Islet precursor cell (in vitro differentiated cells): ENCODE data around the gene DCTD.
"Not testable (repeated sequence)": the region's sequence is repeated elsewhere in the genome, so short reads cannot be mapped to it uniquely, and the experiment has no call there.

Experiments used
- DNase-seq: peaks from one replicate; pipeline ENCODE4 v3.0.0-alpha.2; 2018

The DCTD gene

GRCh38 chr4:182920676-182921075 is 3.5 kb upstream of the DCTD start:
- DNase-seq, result no peak

- peak; percentile 17 for DNase-seq
Observed at GRCh38 chr4:182918791-182919302, 1.7 kb upstream of the DCTD start.

- DNase-seq, result no peak
Observed at GRCh38 chr4:182918044-182918607, 940 bp upstream of the DCTD start.

- DNase-seq, result peak; percentile 77
Observed at GRCh38 chr4:182916483-182917181, 554 bp downstream of the DCTD start.

GRCh38 chr4:182914357-182914756 is 2.8 kb downstream of the DCTD start:
- peak; percentile 54 for DNase-seq

GRCh38 chr4:182913621-182914020 is 3.6 kb downstream of the DCTD start:
- peak; percentile 80 for DNase-seq

- no peak for DNase-seq
Observed at GRCh38 chr4:182913036-182913435, 4.2 kb downstream of the DCTD start.

- DNase-seq, result no peak
Observed at GRCh38 chr4:182908124-182908523, 9.1 kb downstream of the DCTD start.

GRCh38 chr4:182907396-182907795 is 9.8 kb downstream of the DCTD start:
- no peak for DNase-seq

- peak; percentile 8 for DNase-seq
Observed at GRCh38 chr4:182906786-182907185, 10.4 kb downstream of the DCTD start.

GRCh38 chr4:182905038-182905437 is 12.1 kb downstream of the DCTD start:
- DNase-seq, result no peak

GRCh38 chr4:182904211-182904761 is 12.9 kb downstream of the DCTD start:
- peak; percentile 96 for DNase-seq

- no peak for DNase-seq
Observed at GRCh38 chr4:182903013-182903412, 14.2 kb downstream of the DCTD start.

GRCh38 chr4:182901337-182901736 is 15.8 kb downstream of the DCTD start:
- DNase-seq, result no peak

GRCh38 chr4:182900021-182900420 is 17.2 kb downstream of the DCTD start:
- not testable (repeated sequence) for DNase-seq

GRCh38 chr4:182898479-182898799 is 18.7 kb downstream of the DCTD start:
- no peak for DNase-seq

- no peak for DNase-seq
Observed at GRCh38 chr4:182897601-182898478, 19.3 kb downstream of the DCTD start.

- DNase-seq, result no peak
Observed at GRCh38 chr4:182896421-182896820, 20.8 kb downstream of the DCTD start.

GRCh38 chr4:182895791-182896292 is 21.3 kb downstream of the DCTD start:
- DNase-seq, result no peak

- no peak for DNase-seq
Observed at GRCh38 chr4:182894681-182895275, 22.4 kb downstream of the DCTD start.

- DNase-seq, result no peak
Observed at GRCh38 chr4:182893474-182894080, 23.6 kb downstream of the DCTD start.

- DNase-seq, result no peak
Observed at GRCh38 chr4:182893047-182893446, 24.1 kb downstream of the DCTD start.
